NOMO-1 (cell line): ENCODE data around the gene ABTB2.
"Not testable (repeated sequence)": the region's sequence is repeated elsewhere in the genome, so short reads cannot be mapped to it uniquely, and the experiment has no call there.

Experiments
- DNase-seq, 2 experiments: peaks; one replicate each; lab custom pipeline; 2025; ENCODE audit not compliant: unreplicated experiment in 2 of 2; lab: John Stamatoyannopoulos, UW

ABTB2 gene

GRCh38 chr11:34357701-34358257, at the start of gene ABTB2:
Gene ABTB2 (minus strand): TSS chr11:34358010.
- DNase-seq, result peak; percentile 97 to 99

GRCh38 chr11:34407121-34407813, 49.5 kb upstream of the ABTB2 start:
- no peak for DNase-seq

- no peak for DNase-seq
Measured at GRCh38 chr11:34406413-34406812, 48.6 kb upstream of the ABTB2 start.

GRCh38 chr11:34405079-34405858, 47.5 kb upstream of the ABTB2 start:
- peak; percentile 83 to 90 for DNase-seq

- DNase-seq, result no peak
Measured at GRCh38 chr11:34404280-34404679, 46.5 kb upstream of the ABTB2 start.

- DNase-seq, result no peak
Measured at GRCh38 chr11:34403431-34403830, 45.6 kb upstream of the ABTB2 start.

- no peak for DNase-seq
Measured at GRCh38 chr11:34397811-34398210, 40.0 kb upstream of the ABTB2 start.

GRCh38 chr11:34397120-34397519, 39.3 kb upstream of the ABTB2 start:
- no peak for DNase-seq

- DNase-seq, result peak in 1 of 2 experiments; percentile 8
Measured at GRCh38 chr11:34395916-34396550, 38.2 kb upstream of the ABTB2 start.

GRCh38 chr11:34394771-34395300, 37.0 kb upstream of the ABTB2 start:
- DNase-seq, result no peak

GRCh38 chr11:34387653-34388052, 29.8 kb upstream of the ABTB2 start:
- DNase-seq, result no peak

- DNase-seq, result not testable (repeated sequence)
Measured at GRCh38 chr11:34386356-34386755, 28.5 kb upstream of the ABTB2 start.

GRCh38 chr11:34382532-34383276, 24.9 kb upstream of the ABTB2 start:
- no peak for DNase-seq

GRCh38 chr11:34381775-34382174, 24.0 kb upstream of the ABTB2 start:
- no peak for DNase-seq

GRCh38 chr11:34380696-34381095, 22.9 kb upstream of the ABTB2 start:
- DNase-seq, result peak in 1 of 2 experiments; percentile 22

GRCh38 chr11:34379539-34379938, 21.7 kb upstream of the ABTB2 start:
- DNase-seq, result no peak

GRCh38 chr11:34379079-34379478, 21.3 kb upstream of the ABTB2 start:
- peak; percentile 55 to 70 for DNase-seq

GRCh38 chr11:34373727-34374126, 15.9 kb upstream of the ABTB2 start:
- no peak for DNase-seq

GRCh38 chr11:34366522-34366921, 8.7 kb upstream of the ABTB2 start:
- peak in 1 of 2 experiments; percentile 15 for DNase-seq

GRCh38 chr11:34364102-34364501, 6.3 kb upstream of the ABTB2 start:
- DNase-seq, result no peak
